Endometrial microvascular endothelial cells (primary cell): ENCODE results near the gene TTC7B. TPM values are rescaled to one million over a fixed set of nuclear protein-coding genes. Genes with fewer than 3 reads are reported as not detected.

Source experiments
- in situ Hi-C: cut with HindIII; loops from 2 replicates; pipeline ENCODE4 v1.10.0; 2017; ENCODE audit warnings: low sequenced_read_pairs, low pct_unique_long_range_greater_than_20kb; ENCODE audit errors: inconsistent ontology term
- total RNA-seq: library from RNA; depleted of rRNA; stranded (reverse); fragments of >200 nt; gene quantifications from one replicate; pipeline ENCODE4 v1.2.3, GENCODE V29; 2015; ENCODE audit errors: inconsistent ontology term

The TTC7B gene
- total RNA-seq, 1 donor from 2014 or later = 50.5 TPM

DNA sequence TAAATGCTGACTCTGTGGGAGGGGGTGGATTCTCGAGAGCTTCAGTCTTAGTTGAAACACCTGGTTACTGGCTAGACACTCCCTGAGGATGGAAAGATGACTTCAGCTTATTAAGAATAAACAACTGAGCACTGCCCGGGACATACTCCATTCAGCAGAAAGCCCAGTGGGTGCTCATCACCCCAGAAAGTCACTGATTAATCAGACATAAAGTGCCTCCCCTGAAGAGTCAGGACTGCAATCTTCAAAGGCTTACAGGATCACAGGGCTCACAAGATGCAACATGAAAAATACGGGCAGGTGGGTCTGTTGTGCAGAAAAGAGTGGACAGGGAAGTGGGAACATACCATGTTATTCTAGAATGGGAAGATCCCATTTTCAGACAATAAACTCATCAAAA, 212.4 kb downstream of the TTC7B start:
- in situ Hi-C loops = no loop called here

DNA sequence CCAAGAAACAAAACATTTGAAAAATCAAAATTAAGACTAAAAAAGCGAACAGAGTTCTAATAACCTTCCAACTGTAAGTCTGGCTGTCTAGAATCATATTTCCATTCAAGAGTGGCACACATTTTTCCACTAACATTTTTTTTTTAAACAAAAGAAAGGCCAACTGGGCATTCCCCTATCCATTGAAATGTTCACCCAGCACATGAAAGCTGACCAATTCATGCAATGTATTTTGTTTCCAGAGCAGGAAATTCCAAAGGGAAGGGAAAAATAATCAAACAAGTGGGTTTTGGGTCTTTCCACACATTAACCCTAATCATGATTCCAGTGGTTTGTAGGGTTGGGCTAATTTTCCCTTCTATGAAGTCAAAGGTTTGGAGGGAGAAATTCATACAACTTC, 212.9 kb downstream of the TTC7B start:
- in situ Hi-C loops = no loop called here

DNA sequence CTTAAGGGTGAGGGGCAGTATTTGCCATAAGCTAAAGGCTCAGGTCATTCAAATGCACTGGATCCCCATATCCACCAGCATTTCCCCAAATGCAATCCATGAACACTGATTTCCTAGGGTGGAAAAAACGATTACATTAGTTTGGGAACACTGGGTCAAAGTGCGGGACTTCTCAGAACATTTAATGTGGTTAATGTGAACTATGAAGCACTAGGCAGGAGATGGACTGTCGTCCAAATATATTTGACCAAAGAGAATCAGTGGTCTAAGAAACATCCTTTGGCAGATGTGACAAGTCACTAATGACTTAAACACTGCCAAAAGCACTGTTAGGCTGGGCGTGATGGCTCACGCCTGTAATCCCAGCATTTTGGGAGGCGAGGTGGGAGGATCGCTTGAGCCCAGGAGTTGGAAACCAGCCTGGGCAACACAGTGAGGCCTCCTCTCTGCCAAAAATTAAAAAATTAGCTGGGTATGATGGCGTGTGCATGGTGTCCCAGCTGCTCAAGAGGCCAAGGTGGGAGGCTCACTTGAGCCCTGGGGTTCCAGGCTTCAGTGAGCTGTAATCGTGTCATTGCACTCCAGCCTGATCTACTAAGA, 214.0 kb downstream of the TTC7B start:
- in situ Hi-C loops = no loop called here

DNA sequence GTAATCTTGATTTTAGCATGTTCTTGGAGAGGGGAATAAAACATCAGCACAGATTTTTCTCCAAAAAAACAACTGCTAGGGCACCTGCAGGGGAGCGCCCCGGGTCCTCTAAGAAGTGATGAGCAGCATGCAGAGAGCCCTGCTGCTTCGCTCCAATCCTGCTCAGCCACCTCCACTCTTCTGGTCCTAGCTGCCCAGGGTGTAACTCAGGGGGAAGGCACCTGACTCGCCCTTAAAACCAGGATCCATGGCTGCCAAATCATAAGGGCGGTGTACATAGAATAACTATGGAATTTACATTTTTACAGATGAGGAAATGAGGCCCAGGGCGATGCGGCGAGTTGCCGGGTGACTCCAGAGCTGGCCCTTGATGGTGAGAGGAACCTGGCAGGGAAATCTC, 214.7 kb downstream of the TTC7B start:
- in situ Hi-C loops = no loop called here

DNA sequence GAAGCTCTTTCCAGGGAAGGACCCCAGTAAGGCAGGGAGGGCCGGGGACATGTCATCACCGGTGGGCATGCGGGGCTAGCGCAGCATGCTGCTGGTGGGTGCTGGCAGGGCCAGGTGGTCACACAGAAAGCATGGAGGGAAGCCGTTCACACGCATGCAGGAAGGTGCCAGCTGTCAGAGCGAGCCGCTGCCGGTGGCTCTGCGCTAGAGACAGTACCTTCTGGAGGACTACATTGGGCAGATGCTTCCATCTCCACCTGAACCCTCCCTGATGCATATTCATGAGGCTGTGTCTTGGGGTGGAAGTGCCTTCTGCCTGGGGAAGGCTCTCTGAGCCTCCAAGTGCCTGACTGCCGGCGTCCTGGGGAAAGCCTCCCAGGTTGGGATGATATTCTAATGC, 215.6 kb downstream of the TTC7B start:
- in situ Hi-C loops = no loop called here

DNA sequence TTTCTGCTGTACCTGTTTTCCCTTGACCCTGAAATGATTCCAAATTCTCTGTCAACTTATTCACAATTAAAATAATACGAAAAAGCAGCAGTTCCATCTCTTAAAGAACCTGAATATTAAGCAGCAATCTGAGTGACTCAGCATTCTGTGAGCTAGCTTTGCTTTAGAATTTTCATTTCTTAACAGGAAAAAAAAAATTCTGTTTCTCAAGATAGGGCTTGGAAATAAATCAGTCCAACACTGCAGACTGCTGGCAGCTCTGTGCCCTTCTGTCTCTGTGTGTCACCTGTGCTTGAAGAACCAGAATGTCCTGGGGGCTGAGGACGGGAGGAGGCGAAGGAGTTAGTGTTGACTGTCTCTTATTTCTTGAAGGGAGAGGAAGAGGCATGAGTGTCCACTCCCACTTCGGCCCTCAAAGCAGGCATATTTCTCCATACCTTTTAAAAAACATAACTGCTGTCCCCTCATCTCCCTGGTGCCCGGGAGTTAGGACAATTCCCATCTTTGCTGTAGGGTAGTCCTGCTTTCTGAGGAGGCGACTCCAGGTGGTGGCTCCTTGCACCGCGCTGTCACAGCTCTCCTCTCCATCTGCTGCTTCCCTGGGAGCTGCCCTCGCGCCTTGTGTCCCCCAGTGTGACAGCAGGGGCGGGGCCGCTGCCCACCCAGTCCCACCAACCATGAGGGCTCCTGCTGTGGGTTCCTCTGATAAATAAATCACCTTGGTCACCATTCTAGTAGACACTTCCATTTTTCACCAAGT, 216.3 kb downstream of the TTC7B start:
- in situ Hi-C loops = no loop called here

DNA sequence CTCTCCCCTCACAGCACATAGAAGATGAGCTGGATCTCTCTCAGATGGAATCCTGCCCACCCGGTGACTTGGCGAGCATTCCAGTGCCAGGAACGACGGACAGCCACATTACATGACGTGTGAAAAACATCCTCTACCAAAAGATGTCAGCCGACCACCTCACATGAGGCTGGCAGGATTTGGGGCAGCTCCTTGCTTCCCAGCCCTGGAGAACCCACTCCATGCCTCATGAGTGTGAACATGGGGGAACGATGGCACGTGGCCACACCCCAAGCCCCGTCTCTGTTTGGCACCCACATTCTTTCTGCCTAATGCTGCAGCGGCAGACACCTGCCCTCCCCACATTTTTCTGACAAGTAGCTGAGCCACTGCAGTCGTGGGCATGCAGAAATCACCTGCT, 216.9 kb downstream of the TTC7B start:
- in situ Hi-C loops = no loop called here

DNA sequence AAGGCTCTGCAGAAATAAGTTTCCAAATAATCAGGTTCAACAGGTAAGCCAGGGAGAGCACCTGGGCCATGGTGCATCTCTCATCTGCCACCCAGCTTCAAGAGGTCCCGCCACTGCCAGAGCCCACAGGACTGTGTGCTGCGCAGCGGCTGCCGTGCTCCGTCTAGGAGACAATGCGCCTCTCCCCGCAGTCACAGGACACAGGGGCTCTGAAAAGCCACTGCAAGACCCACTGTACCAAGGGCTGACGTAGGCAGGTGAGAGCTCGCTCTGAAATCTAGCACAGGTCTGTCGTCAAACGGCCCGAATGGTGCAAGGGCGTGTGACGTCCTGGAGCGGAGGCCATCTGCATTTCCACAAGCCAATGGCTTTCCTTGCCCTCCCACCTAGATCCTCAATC, 218.3 kb downstream of the TTC7B start:
- in situ Hi-C loops = no loop called here

DNA sequence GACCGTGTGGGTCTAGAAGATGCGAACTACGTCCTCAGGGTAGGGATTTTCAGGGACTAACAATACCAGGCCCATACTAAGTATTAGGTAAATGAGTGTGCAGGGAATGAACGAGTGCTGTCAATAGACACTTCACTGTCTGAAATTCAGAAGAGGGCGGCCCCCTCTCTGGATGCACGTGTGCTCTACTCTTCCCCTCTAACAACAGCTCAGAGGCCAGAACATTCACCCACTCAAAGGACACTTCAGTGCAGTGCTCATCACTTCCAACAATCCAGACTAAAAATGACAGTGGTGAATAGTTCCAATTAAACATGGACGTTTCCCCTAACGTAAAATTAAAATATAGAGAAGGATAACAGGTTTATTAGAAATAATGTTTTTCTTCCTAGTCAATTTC, 219.5 kb downstream of the TTC7B start:
- in situ Hi-C loops = no loop called here

DNA sequence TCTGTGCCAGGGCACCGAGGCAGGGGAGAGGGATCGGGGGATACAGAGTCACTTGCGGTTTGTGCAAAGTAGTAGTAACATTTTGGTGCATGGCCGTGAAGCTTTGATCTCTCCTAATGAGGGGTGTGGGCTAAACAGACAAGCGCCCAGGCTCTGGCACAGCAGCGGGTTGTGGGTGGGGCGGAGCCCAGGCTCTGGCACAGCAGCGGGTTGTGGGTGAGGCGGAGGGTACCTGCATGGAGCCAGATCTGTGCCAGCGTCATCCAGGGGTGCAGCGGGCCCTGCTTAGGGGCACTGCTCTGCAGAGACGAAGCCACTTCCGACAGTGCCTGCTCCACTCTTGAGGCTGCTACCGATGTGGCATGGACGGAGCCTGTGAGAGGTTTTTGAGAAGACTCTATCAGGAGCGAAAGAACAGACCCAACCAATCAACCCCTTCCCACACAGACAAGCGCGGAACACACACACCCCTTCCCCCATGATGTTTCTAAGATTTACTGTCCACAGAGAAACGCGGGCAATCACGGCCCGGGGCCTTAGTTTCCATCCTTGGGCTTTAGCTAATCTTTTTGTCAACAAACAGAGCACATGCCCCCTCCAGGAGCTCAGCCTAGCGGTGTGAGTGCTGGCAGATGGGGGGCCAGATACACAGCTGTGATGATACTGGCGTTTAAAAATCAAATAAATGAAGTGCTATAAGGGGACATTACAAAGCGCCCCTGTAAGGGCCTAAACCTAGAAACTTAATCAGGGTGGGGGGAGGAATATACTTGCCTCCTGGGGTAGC, 222.8 kb downstream of the TTC7B start:
- in situ Hi-C loops = no loop called here

DNA sequence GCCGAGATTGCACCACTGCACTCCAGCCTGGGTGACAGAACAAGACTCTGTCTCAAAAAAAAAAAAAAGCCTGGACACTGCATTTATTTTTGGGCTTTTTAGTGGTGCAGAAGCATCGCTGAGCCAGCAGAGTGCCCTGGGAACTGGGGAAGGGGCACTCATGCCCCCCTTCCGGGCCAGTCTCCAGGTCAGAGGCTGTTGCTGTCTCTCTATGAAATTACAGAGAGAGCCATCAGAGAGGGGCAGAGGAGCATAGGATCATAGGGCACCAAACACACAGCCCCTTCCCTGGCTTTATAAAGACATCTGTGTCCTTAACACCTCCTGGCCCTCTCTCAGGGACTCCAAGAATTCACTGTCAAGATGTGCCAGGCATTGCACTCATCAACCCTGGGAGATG, 223.6 kb downstream of the TTC7B start:
- in situ Hi-C loops = no loop called here

DNA sequence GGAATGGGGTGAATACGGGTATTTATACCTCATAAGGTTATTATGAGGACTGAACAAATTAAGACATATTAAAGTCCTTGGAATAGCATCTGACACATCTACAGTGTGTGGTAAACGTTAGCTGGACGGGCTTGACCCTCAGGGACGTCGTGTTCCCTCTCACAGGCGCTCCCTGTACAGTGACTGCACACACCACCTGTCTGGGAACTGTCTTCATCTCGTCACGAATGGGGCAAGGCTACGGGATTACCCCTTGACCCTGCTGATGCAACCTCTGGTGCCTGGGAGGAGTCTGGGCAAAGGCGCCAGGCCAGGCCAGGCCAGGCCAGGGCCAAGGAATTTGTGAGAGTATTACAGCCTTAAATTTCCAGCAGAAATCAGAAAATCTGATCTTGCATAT, 228.3 kb downstream of the TTC7B start:
- in situ Hi-C loops = no loop called here

DNA sequence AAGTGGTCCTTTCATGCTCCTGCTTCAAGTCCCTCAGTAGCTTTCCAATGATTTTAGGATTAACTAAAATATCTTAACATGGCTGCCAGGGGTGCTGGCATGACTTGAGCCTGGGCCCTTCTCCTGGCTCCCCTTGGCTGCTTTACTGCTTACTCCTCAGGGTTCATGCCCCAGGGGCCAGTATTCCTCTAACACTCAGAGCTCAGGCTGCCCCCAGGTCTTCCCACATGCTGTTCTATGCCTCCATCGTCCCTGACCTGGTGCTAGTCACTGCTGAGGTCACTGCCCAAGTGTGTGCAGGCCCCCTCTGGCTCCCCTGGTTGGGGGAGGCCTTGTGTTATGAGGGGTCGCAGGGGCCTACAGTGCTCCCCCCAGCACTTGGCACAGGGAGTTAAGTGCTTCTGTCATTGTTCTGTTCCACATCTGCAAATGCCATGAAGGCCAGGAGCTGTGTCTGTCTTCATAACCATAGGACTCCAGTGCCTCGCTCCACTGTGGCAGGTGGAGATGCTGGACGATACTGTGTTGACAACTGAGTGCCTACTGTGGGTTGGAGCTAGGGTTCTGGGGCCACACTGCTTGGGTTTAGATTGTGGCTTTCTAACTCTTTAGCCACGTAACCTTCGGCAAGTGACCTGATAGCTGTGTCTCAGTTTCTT, 228.8 kb downstream of the TTC7B start:
- in situ Hi-C loops = no loop called here

DNA sequence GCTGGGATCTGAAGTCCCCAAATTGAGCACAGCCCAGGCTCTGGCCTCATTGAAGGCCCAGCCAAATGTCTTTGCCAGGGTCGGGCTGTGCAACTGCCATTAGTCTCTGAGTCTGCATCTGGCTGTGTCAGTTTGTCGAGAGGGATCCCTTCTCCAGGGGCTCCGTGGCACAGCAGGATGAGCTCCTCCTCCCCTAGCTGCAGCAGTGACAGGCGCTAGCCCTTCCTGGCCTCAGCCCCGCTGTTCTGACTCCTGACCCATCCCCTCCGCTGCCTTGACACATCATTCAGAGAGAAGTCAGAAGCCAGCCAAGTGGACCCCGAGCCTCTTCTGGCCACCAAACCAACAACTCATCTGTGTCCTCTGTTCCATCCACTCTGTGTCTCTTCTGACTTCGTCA, 231.1 kb downstream of the TTC7B start:
- in situ Hi-C loops = no loop called here

DNA sequence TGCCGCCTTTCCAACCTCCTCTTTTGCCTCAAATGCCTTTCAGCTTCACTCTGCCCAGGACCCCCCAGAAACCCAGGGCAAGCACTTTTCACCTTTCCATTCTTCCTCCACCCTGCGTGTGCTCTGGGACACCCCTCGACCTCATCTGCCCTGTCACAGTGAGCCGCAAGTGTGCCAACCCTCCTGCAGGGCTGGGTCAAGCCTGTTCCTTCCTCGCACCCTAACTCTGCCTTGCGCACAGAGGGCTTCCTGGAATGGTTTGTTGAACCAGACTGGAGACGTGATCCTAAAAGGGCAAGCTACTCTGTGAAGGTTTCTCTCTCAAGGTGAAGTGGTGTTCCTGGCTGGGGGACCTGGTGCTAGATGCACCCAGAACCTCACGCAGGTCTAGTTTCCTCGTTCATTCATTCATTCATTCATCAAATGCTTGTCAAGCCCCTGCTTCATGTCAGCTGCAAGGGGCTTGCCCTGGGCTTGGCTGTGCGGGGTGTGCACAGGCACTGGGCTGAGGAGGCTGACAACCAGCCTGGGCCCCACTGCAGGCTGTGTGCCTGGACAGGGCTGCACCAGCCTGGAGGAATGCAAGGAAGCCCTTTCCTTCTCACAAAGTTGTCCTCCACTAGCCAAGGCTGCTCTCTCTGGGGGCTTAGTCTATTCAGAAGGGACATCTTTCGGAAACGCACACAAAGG, 232.2 kb downstream of the TTC7B start:
- in situ Hi-C loops = no loop called here

DNA sequence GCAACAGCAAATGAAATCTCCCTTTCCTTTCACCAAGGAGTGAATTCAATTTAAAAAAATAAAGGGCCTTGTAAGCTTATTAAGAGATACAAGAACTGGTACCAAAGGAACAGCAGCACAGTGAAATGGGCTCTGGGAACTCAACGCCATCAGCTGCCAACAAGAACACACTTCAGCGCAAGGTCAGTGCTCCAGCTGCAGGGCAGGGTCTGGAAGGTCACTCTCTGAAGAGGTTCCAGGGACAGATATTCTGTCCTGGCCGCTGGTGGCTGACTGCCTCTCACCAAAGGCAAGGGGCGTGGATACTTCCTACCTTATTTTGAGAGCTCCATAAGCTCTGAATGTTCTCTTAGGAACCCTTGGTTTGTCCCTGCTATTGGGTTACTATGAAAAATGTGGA, 232.8 kb downstream of the TTC7B start:
- in situ Hi-C loops = no loop called here

DNA sequence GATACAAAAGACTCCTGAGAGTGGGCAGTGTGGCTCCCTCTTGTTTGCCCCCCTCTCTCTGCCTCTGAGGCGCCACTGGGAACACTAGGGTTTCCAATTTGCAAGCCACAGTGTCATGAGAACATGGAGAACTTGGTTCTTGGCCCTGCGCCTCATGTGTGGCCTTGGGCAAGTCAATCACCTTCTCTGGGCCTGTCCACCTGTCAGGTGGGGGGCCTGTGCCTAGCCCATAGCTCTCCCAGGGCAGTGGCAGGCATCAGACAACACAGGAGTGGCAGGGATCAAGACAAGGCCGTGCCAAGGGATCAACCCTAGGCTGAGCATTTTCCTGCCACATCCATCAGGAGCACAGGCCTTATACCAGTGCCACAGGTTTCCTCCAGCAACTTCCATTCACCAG, 234.1 kb downstream of the TTC7B start:
- in situ Hi-C loops = no loop called here

DNA sequence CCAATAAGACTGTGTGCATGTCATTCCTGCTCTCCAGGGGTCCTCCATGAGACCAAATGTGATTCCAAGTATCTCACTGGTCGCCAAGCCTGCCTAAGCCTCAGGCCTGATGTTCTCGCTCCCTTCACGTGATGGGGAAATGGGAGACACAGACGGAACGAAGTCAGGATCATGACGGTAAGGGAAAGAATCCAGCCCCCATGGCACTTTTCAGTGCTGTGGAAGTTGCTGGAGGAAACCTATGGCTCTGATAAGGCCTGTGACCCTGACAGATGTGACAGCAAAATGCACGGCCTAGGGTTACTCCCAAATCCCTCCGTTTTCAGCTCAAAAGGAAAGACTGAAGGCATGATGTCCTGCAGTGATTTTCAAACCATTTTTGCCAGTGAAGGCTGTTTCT, 234.5 kb downstream of the TTC7B start:
- in situ Hi-C loops = no loop called here
